CD4-positive, alpha-beta T cell (primary cell): Measurements from ENCODE around the gene ASXL3. TPM values are rescaled to one million over a fixed set of nuclear protein-coding genes. Genes with fewer than 3 reads are reported as not detected.

ENCODE experiments used
- ATAC-seq: fragments of 200-7000 bp; cut with Tn5 transposase; one replicate; pipeline ENCODE4 v1.10.0; 2022; ENCODE audit warnings: mild to moderate bottlenecking; ENCODE audit not compliant: poor library complexity
- CTCF ChIA-PET: fragments of 350-600 bp; sonication (Branson Sonifier 250); formaldehyde crosslinking; loops from one replicate; lab custom pipeline; 2021; ENCODE audit warnings: antibody characterized with exemption, inconsistent platforms; lab: Charles Lee
- POLR2A ChIA-PET: fragments of 350-600 bp; sonication (Branson Sonifier 250); formaldehyde crosslinking; loops from one replicate; lab custom pipeline; 2021; ENCODE audit warnings: antibody characterized with exemption, inconsistent platforms; lab: Charles Lee
- DNase-seq, 14 experiments: peaks; one replicate each; pipeline ENCODE4 v3.0.0-alpha.2; 2013 to 2020; ENCODE audit warnings: mixed read lengths in 2 of 14
- H3K27ac ChIP-seq, 2 donors: one replicate each; pipeline versions ENCODE4 v1.5.1 to v1.7.0; 2013; ENCODE audit warnings: low read length in 2 of 2, low read depth in 1 of 2, mild to moderate bottlenecking in 1 of 2
- H3K27me3 ChIP-seq, 2 experiments: 1 replicate in 1 of 2; 2 replicates in 1 of 2; pipeline versions ENCODE4 v1.6.1 to v1.7.0; 2013; ENCODE audit warnings: low read length in 2 of 2, control low read depth in 1 of 2, mild to moderate bottlenecking in 1 of 2, moderate library complexity in 1 of 2; ENCODE audit not compliant: insufficient read depth in 2 of 2, control insufficient read depth in 1 of 2
- H3K36me3 ChIP-seq: one replicate; pipeline ENCODE4 v1.6.1; 2013; ENCODE audit warnings: low read length, control low read depth; ENCODE audit not compliant: insufficient read depth
- H3K4me1 ChIP-seq: one replicate; pipeline ENCODE4 v1.6.1; 2013; ENCODE audit warnings: low read length, control low read depth; ENCODE audit not compliant: insufficient read depth
- H3K4me3 ChIP-seq: one replicate; pipeline ENCODE4 v1.5.1; 2013; ENCODE audit warnings: mild to moderate bottlenecking, low read length, moderate library complexity
- H3K9me3 ChIP-seq, 2 experiments: 1 replicate in 1 of 2; 2 replicates in 1 of 2; pipeline versions ENCODE4 v1.6.1 to v1.7.0; 2013; ENCODE audit warnings: low read length in 2 of 2, mild to moderate bottlenecking in 2 of 2, control low read depth in 1 of 2, moderate library complexity in 1 of 2; ENCODE audit not compliant: control insufficient read depth in 1 of 2, insufficient read depth in 1 of 2
- H3K27ac Mint-ChIP-seq: one replicate; pipeline ENCODE4 v1.8.0; 2020; ENCODE audit warnings: mixed read lengths
- H3K27me3 Mint-ChIP-seq: one replicate; pipeline ENCODE4 v1.8.0; 2021; ENCODE audit warnings: mixed read lengths
- H3K36me3 Mint-ChIP-seq: one replicate; pipeline ENCODE4 v1.8.0; 2021; ENCODE audit warnings: low read depth, mixed read lengths
- H3K4me1 Mint-ChIP-seq: one replicate; pipeline ENCODE4 v1.8.0; 2021; ENCODE audit warnings: low read depth, mixed read lengths
- H3K4me3 Mint-ChIP-seq: one replicate; pipeline ENCODE4 v1.8.0; 2020; ENCODE audit warnings: mild to moderate bottlenecking, mixed read lengths
- H3K9me3 Mint-ChIP-seq: one replicate; pipeline ENCODE4 v1.8.0; 2020; ENCODE audit warnings: mixed read lengths
- CTCF ChIP-seq: fragments of 200-600 bp; IDR thresholded peaks from one replicate; pipeline ENCODE4 v1.8.0; 2022; ENCODE audit warnings: antibody characterized with exemption, mild to moderate bottlenecking
- intact Hi-C, 2 experiments: fragments of 100-400 bp; cut with DNase I in 1 of 2; cut with micrococcal nuclease in 1 of 2; formaldehyde crosslinking; loops; one replicate each; pipeline versions ENCODE4 v1.15.1 to v1.9.0; 2023 to 2025; cut with DNase I, micrococcal nuclease
- total RNA-seq, 174 experiments: library from RNA in 2 of 174; stranded (reverse) in 2 of 174; gene quantifications; one replicate each; pipeline ENCODE4 v1.2.3 and lab custom pipeline; 2021 to 2026

Gene ASXL3
- total RNA-seq, 2 experiments from 2014 or later, result not detected

- Histone ChIP-seq H3K4me3 (no peak overlapping the region), H3K4me1 (no peaks in the 10 kb centered on the region), H3K27ac (no peak overlapping the region), H3K9me3 (peaks cover 0 to 3% of the 10 kb centered on the region in 2 experiments), H3K27me3 (no peaks in the 10 kb centered on the region), H3K36me3 (no peaks in the 10 kb centered on the region)
- Mint-ChIP-seq H3K9me3 (peaks cover 4% of the 10 kb centered on the region), H3K4me3 (no peak overlapping the region), H3K36me3 (no peaks in the 10 kb centered on the region), H3K27ac (no peak overlapping the region), H3K4me1 (no peaks in the 10 kb centered on the region), H3K27me3 (no peaks in the 10 kb centered on the region)
- no peak for TF ChIP-seq CTCF
- no peak for DNase-seq
- intact Hi-C loops, result no loop called here
- CTCF ChIA-PET, result no interaction called here
- no peak for ATAC-seq
- POLR2A ChIA-PET, result no interaction called here
Measured at GRCh38 chr18:33665641-33666040, 87.6 kb downstream of the ASXL3 start.

DNA sequence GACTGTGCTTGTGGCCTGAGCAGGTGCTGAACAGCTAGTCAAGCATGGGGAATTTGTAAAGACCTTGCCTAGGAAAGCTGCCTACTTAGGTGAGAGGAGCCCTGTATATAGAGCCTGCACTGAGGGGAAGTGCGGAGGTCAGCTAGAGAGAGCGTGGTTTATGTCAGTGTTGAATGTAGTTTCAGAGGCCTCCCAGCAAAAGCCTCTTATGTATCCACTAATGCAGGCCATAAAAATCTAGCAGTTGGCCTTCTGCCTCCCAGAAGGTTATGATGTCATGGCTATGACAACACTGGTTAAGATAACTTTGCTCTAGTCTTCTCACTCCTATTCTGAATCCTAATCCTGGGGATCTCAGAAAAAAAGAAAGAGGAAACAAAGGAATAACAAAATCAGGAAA lies 88.9 kb downstream of the ASXL3 start:
- H3K4me3 Mint-ChIP-seq, result no peak overlapping the region
- CTCF ChIA-PET, result no interaction called here
- H3K4me1 Mint-ChIP-seq, result no peaks in the 10 kb centered on the region
- H3K27me3 Mint-ChIP-seq, result no peaks in the 10 kb centered on the region
- H3K36me3 ChIP-seq, result no peaks in the 10 kb centered on the region
- TF ChIP-seq CTCF, result no peak
- H3K27ac ChIP-seq, result no peak overlapping the region
- H3K27me3 ChIP-seq, result no peaks in the 10 kb centered on the region
- ATAC-seq (no peak), DNase-seq (no peak)
- H3K9me3 ChIP-seq, result peaks cover 3 to 4% of the 10 kb centered on the region in 2 experiments
- H3K27ac Mint-ChIP-seq, result no peak overlapping the region
- intact Hi-C loops, result no loop called here
- POLR2A ChIA-PET, result no interaction called here
- peaks cover 4% of the 10 kb centered on the region for H3K9me3 Mint-ChIP-seq
- no peaks in the 10 kb centered on the region for H3K4me1 ChIP-seq
- no peak overlapping the region for H3K4me3 ChIP-seq
- no peaks in the 10 kb centered on the region for H3K36me3 Mint-ChIP-seq

DNA sequence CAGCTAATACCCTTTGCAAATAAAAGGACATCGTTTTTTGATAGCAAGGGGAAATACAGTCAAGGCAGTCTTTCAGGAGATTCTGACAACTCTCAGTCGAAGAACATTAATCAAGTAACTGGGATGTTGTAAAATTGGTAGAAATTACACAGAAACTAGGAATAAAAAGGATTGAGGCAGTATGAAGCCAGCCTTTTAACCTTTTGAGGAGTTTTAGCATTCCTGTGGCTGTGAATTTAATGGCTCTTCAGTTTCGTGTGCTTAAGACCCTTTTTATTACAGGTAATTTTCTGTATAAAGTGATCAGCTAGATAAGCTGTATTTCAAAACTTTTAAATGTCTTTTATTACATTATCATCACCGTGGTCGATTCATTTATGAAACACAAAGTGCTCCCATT lies 91.6 kb downstream of the ASXL3 start:
- Mint-ChIP-seq H3K4me3 (no peak overlapping the region), H3K27me3 (no peaks in the 10 kb centered on the region), H3K9me3 (peaks cover 9% of the 10 kb centered on the region), H3K4me1 (no peaks in the 10 kb centered on the region), H3K36me3 (no peaks in the 10 kb centered on the region), H3K27ac (no peak overlapping the region)
- H3K36me3 ChIP-seq, result no peaks in the 10 kb centered on the region
- no peaks in the 10 kb centered on the region for H3K27me3 ChIP-seq
- H3K27ac ChIP-seq, result no peak overlapping the region
- no peak for TF ChIP-seq CTCF
- H3K4me1 ChIP-seq, result no peaks in the 10 kb centered on the region
- CTCF ChIA-PET, result no interaction called here
- ATAC-seq (no peak), DNase-seq (no peak)
- POLR2A ChIA-PET, result no interaction called here
- peaks cover 3 to 4% of the 10 kb centered on the region in 2 experiments for H3K9me3 ChIP-seq
- no peak overlapping the region for H3K4me3 ChIP-seq
- intact Hi-C loops, result no loop called here
